ENCODE data around the gene USP33. TPM values are rescaled to one million over a fixed set of nuclear protein-coding genes. Genes with fewer than 3 reads are reported as not detected.

The USP33 gene
- total and polyA plus RNA-seq, 2 of the 8 experiments (the other 6 are each of a cell fraction or from before 2014, with no cell fraction given): 20.0 to 55.5 TPM

- POLR2A ChIA-PET (ENCODE audit: partially characterized antibody): interaction anchor here (1.9 kb wide), 1 partner anchor 11 kb away, joined by 8 read pairs; no protein-coding TSS in a partner anchor
Observed at GRCh38 chr1:77688939-77689338, 70.7 kb downstream of the USP33 start.

More at GRCh38 chr1:77688939-77689338, 70.7 kb downstream of the USP33 start:
- Histone ChIP-seq H3K4me1 (replicated peaks in 1 of 4; ENCODE audit: control insufficient read depth in 3 of 4, insufficient read depth in 4 of 4, low read length in 3 of 4) (no peaks in the 10 kb centered on the region; a peak in 2 of 7 replicates), H3K23ac (ENCODE audit: insufficient read length) (no peak overlapping the region), H2BK20ac (ENCODE audit: low read length) (no peak overlapping the region), H4K91ac (replicated peaks; ENCODE audit: insufficient read length, low read length) (no peak overlapping the region), H3K79me1 (ENCODE audit: low read depth, low read length) (no peaks in the 10 kb centered on the region), H2BK12ac (ENCODE audit: low read depth, low read length) (0 out of 2 replicates have a peak overlapping the region, but pooled peaks have one; percentile 39), H4K8ac (ENCODE audit: extremely low read depth, insufficient read depth, low read length) (no peak overlapping the region), H3K14ac (ENCODE audit: insufficient read length) (no peak overlapping the region), H2AFZ (ENCODE audit: low read length) (no peak overlapping the region), H2BK120ac (replicated peaks; ENCODE audit: low read depth, low read length) (no peak overlapping the region), H3K4ac (replicated peaks; ENCODE audit: insufficient read length, low read depth, low read length) (no peak overlapping the region), H3K18ac (ENCODE audit: extremely low read depth, low read length) (no peak overlapping the region), H4K5ac (ENCODE audit: insufficient read length, low read depth, low read length) (no peak overlapping the region), H3K23me2 (ENCODE audit: low read depth, low read length) (no peaks in the 10 kb centered on the region), H3K4me2 (ENCODE audit: insufficient read depth in 1 of 2, low read depth in 2 of 2, low read length in 2 of 2) (no peak overlapping the region), H3K9ac (replicated peaks in 1 of 4; ENCODE audit: extremely low read depth in 1 of 4, low read depth in 3 of 4, low read length in 3 of 4) (no peak overlapping the region), H2BK15ac (ENCODE audit: low read length) (no peak overlapping the region), H4K20me1 (replicated peaks in 1 of 2; ENCODE audit: control insufficient read depth in 1 of 2, insufficient read depth in 2 of 2, low read length in 2 of 2) (no peaks in the 10 kb centered on the region), H3K4me3 (ENCODE audit: extremely low read depth in 1 of 4, insufficient read depth in 2 of 4, low read depth in 3 of 4, low read length in 4 of 4) (no peak overlapping the region), H3K27me3 (replicated peaks in 1 of 4; ENCODE audit: control insufficient read depth in 3 of 4, extremely low read depth in 1 of 4, insufficient read depth in 3 of 4, low read length in 3 of 4) (no peaks in the 10 kb centered on the region), H3K79me2 (ENCODE audit: control insufficient read depth in 1 of 2, insufficient read depth in 2 of 2, low read length in 2 of 2) (no peaks in the 10 kb centered on the region), H3K56ac (replicated peaks; ENCODE audit: insufficient read length, low read depth, low read length) (no peak overlapping the region), H3K36me3 (ENCODE audit: control insufficient read depth in 2 of 4, insufficient read depth in 4 of 4, low read length in 3 of 4) (no peaks in the 10 kb centered on the region; a peak in 1 of 8 replicates), H2AK5ac (ENCODE audit: low read depth, low read length) (no peak overlapping the region), H3K9me3 (ENCODE audit: insufficient read depth in 2 of 2, low read depth in 1 of 2, low read length in 1 of 2) (no peaks in the 10 kb centered on the region), H3K27ac (ENCODE audit: low read depth, low read length) (no peak overlapping the region), H2BK5ac (ENCODE audit: low read depth, low read length) (no peak overlapping the region)
- no peak for DNase-seq (ENCODE audit: low read depth in 1 of 2, low spot score in 2 of 2)
- FAIRE-seq: no peak
- whole genome bisulfite sequencing, 2 experiments (ENCODE audit: extremely low coverage in 1 of 2, insufficient coverage in 1 of 2, insufficient read length in 1 of 2, insufficient replicate concordance in 2 of 2, low coverage in 1 of 2, low lambda C conversion rate in 2 of 2, missing lambda C conversion rate in 1 of 2): 92% methylated on average over 3 of the region's 3 CpGs; no CpG with 5 or more reads in 1 of the 2 experiments
- TF ChIP-seq POLR2AphosphoS5 (IDR thresholded peaks at IDR 0.05; ENCODE audit: low read depth, low read length) (no peak), RAD21 (IDR thresholded peaks at IDR 0.05 in 1 of 2, conservative IDR thresholded peaks at IDR 0.05 in 1 of 2; ENCODE audit: low read depth in 2 of 2, low read length in 2 of 2) (no peak)
- CTCF ChIA-PET (ENCODE audit: partially characterized antibody): interaction anchor here (1.2 kb wide), 1 partner anchor 51 kb away, joined by 3 read pairs; no protein-coding TSS in a partner anchor

Measured in H1 (cell line).